ENCODE data around the gene PRLR.
"Not testable (repeated sequence)": the region's sequence is repeated elsewhere in the genome, so short reads cannot be mapped to it uniquely, and the experiment has no call there.

PRLR gene

GRCh38 chr5:35066260-35066795 is 164.0 kb downstream of the PRLR start:
- no peak for DNase-seq

DNA sequence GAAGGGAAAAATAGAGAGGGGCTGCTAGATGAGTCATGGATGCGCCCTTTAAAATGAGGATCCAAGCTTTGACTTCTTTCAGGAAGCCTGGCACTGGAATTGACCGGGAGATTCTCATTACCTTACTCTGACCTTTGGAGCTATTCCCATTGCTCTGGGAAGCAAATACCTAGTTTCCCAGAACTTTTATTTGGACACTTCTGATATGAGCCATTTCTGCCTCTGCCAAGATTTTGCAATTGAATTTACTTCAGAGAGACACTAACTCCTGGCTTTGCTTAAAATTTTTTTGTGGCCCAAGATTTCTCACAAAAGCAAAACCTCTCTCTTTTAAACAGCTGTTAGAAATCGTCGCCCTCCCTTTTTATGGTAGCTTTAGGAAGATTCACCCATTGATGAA is 166.9 kb downstream of the PRLR start:
- DNase-seq: no peak

- no peak for DNase-seq
Measured at GRCh38 chr5:35061211-35061770, 169.0 kb downstream of the PRLR start.

GRCh38 chr5:35060236-35060635 is 170.1 kb downstream of the PRLR start:
- no peak for DNase-seq

GRCh38 chr5:35059251-35059650 is 171.0 kb downstream of the PRLR start:
- no peak for DNase-seq

DNA sequence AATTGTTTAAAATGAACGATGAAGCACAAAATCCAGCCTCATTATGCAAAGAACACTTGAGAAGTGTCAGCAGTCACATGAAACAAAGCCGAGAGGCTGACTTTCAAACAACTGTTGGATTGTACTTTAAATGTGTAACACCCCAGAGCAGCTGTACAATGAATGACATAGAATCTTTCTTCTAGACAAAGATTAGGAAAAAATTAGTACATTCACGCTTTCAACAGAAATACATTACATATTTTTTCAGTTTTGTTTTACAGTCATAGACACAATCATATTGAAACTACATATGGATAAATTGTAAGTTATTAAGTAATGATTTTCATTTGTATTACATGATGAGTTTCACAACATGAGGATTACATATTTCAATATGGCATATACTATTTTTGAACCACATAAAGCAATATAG is 171.9 kb downstream of the PRLR start:
- DNase-seq: no peak

DNA sequence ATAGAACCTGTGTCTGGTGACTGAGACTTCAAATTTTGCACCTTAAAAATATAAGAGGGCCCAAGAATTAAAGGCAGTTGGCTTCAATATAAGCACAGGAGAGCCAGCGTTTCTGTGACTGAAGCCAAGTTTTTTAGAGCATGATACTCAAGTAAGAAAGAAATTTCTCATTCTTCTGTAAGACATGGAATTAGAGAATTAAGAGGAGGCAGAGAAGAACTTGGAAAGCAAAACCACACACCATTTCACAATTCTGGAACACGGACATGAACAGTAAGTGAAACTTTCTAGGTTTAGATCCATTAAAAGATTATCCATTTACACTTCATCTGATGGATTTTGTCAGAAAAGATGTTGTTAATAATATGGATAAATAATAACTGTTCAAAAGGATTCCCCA is 173.6 kb downstream of the PRLR start:
- DNase-seq: no peak

GRCh38 chr5:35052838-35053237 is 177.4 kb downstream of the PRLR start:
- DNase-seq: no peak

DNA sequence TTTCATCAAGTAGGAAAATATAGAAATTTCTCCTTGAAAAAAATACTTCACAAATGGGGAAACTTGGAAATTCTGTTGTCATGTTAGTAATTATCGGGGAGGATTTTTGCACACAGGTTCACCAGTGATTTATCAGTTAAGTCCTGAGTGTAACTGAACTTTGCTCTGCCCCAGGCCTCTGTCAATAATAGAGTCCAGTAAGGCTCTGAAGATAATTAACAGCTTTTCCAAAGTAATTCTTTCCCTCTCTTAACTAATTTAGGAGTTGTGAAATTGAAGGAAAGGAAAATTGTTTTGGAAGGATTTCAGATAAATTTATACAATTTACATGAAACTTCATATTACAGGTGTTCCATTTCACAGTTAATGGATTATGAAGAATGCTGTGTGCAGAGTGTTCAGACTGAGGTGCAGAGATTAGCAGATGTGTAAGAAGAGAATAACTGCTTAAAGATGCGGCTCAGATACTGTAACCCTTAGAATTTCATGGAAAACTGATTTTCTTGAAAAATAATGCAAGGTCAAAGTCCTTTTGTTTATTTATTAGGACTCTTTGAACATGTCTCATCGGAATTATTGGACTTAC is 179.7 kb downstream of the PRLR start:
- no peak for DNase-seq

DNA sequence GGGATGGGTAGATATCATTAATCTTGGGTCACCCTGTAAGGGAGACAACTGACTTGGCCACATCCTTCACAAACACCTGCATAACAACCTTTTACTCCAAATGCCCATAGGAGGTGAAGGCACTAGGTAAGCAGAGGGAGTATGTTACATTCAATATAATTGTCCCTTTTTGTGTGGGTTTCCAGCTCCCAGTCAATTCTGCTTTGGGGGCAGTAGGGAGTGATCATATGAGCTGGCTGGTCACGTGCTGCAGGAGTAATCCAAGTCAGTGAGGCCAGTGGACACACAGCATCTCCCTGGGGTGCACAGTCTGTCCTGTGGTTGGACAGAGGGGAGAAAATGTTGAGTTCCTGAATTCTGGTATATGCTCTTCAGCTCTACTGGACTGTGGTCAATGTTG is 181.4 kb downstream of the PRLR start:
- DNase-seq: no peak

GRCh38 chr5:35047785-35048404 is 182.4 kb downstream of the PRLR start, which contains the start of gene AGXT2:
Gene AGXT2, minus strand, starts transcription at chr5:35047949. Its CDS starts 57 bp downstream, at chr5:35047892.
- no peak for DNase-seq

- DNase-seq: no peak
Measured at GRCh38 chr5:35046774-35047173, 183.5 kb downstream of the PRLR start.

DNA sequence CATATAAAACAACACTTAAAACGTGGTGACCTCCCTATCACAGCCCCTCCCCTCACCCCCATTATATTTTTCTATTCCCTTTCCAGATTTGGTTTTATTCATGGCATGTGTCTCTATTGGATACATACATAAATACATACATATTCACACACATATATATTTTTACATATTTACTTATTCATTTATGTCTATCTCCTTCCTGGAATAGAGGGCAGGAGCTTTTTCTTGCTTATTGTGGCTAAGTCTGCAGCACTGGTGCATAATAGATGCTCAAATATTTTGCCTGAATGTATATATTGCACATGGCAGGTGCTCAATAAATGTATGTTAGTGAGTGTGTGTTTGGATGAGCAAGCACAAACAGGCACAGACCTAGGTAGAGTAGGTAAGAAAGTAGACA is 185.0 kb downstream of the PRLR start:
- no peak for DNase-seq

- DNase-seq: no peak
Measured at GRCh38 chr5:35044649-35045048, 185.6 kb downstream of the PRLR start.

- DNase-seq: no peak
Measured at GRCh38 chr5:35042781-35043180, 187.5 kb downstream of the PRLR start.

DNA sequence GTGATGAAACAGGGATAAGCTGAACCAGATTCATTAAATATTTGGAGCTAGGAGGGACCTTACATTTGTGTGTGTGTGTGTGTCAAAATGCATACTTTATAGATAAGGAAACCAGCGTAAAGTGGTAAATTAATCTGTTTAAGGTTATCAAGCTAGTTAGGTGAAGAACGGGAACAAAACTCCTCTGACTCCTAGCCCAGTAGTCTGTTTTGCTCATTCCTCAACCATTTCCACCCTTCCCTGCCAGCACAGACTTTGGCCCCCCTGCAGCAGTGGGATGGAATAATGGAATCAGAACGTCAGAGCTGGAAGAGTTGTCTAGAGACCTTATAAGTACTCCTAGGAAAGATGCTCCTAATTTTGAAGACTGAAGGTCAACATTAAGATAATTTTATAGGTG is 189.0 kb downstream of the PRLR start:
- no peak for DNase-seq

DNA sequence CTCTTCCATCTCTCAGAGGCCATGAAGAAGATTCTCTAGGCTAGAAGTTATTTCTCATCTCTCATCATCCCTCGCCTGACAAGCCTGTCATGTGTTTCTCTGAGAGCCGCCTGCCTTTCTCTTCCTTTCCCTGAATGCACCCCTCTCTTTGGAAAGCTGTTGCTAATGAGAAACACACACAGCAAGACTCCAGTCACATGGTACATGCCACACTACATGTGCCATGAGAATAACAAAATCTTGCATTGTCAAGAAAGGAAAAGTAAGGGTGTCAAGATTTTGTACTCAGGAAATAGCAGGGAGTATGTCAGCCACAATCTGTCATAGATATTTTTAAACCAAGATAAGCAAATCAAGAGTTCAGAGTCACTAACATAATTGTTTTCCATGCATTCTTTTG is 191.4 kb downstream of the PRLR start:
- DNase-seq: no peak

- no peak for DNase-seq
Measured at GRCh38 chr5:35036536-35036935, 193.8 kb downstream of the PRLR start.

DNA sequence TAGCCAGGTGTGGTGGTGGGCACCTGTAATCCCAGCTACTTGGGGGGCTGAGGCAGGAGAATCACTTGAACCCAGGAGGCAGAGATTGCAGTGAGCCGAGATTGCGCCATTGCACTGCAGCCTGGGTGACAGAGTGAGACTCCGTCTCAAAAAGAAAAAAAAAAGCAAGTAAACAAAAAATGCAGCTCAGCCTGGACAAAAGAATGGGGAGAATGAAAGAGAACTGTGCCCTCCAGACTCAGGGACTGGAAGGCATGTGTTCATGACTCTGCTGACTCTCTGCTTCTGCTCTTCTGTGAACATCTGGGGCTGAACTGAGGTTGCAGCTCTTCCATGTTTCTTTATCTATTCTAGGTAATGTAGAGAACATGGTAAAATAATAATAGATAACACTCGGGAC is 194.4 kb downstream of the PRLR start:
- DNase-seq: not testable (repeated sequence)

GRCh38 chr5:35035271-35035670 is 195.0 kb downstream of the PRLR start:
- DNase-seq: no peak

- DNase-seq: no peak
Measured at GRCh38 chr5:35032356-35032755, 197.9 kb downstream of the PRLR start.

DNA sequence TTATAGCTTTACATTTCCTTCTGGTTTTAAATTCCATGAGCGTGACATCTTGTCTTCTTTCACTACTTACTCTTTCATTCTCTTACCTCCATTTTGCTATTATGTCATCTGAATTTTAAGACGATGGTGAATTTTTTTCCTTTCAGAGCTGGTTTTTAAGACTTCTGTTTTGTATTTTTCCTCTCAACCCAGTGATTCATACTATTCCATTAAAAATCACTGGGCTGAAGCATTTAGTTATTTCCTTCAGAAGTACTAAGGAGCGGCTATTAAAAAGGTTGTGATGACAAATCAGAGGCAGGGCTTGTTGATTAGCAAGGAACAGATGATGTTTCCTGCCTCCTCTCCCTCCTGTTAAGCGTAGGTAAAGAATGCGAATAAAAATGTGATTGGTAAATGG is 199.0 kb downstream of the PRLR start:
- DNase-seq: no peak

DNA sequence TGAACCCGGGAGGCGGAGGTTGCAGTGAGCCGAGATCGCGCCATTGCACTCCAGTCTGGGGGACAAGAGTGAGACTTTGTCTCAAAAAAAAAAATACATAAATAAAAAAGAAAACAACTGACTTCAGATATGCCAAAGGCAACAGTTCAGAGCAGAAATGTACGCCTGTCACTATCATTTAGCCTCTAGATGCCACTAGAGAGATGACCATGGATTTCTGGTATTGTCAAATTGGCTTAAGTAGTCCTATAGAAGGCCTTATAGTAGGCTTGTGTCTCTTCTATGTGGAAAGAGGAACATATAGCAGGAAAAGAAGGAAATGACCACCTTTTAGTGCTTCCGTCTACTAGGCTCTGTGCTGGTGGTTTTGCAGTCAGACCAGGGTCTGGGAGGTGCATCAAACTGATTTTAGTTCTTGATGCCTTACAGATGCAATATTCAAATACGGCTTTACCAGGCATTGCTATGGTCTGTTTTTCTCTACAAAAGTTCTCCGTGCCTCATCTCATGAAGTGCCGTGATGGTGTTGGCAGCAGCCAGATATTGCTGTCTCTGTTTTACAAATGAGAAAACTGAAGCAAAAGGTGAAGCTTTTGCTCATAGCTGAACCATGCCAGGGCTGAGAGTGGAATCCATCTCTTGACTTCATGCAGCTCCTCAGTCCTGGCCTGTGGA is 199.7 kb downstream of the PRLR start:
- peak; percentile 2 for DNase-seq

DNA sequence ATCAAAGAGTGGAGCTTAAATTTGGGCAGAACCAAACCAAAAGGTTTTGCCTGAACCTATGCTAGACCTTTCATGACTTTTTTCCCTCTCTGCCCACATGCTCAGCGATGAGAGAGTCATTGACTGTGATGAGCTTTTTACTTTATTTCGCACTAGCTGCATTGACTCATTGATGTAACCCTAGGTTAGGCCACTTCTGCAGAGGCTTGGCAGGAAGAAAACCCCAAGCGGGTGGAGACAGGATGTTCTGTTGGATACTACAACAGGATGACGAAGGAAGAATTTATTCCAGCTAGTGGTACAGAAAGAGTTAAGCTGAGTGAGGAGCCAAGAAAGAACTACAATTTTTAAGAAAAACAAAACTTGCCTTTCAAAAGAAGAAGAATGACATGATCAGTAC is 201.0 kb downstream of the PRLR start:
- no peak for DNase-seq

Measured in hematopoietic multipotent progenitor cell treated with erythropoietin and hydrocortisone succinate and interleukin-3 and kit ligand, for 4 days (in vitro differentiated cells).